Dedifferentiated amniotic fluid mesenchymal stem cell (primary cell): ENCODE data around the gene ZNF778.
A peak's percentile ranks its signal among the peaks of the same experiment; 100 is the strongest.
"Not testable (repeated sequence)": the region's sequence is repeated elsewhere in the genome, so short reads cannot be mapped to it uniquely, and the experiment has no call there.

Source experiments
- DNase-seq: peaks from one replicate; pipeline ENCODE4 v3.0.0-alpha.2; 2016; ENCODE audit errors: extremely low spot score

ZNF778 gene

GRCh38 chr16:89183463-89183862 lies 34.0 kb upstream of the ZNF778 start:
- DNase-seq: no peak

DNA sequence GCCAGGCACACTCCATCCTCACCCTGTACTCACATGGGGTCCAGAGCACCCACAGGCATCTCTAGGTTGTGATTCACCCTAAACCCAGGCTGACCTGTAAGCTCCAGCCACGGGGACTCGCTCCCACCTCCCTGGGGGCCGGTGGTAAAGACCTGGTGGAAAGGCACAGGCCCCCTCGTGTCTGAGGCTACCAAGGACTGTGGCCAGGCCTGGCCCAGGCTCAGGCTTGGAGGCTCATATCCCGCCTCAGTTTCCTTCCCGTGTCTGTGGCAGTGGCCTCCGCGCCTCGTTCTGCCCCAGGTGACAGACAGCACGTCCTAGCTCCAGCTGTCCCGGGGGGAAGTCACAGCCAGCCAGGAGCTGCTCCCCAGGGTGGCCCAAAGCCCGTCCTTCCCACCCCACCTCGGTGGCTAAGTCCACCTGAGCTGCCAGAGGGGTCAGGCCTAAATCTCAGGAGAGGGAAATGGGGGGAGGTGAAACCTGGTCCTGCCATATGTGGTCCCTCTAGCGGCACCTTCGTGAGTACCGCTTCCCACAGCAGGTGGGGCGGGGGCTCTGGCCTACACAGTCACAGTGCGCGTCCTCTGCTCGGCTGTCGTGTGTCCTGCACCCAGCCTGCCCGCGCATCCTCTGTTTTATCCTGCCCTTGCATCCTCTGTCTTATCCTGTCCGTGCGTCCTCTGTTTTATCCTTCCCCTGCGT lies 33.4 kb upstream of the ZNF778 start:
- no peak for DNase-seq

- DNase-seq: no peak
These were observed 32.9 kb upstream of the ZNF778 start for GRCh38 chr16:89184677-89184932.

- DNase-seq: no peak
These were observed 32.3 kb upstream of the ZNF778 start for GRCh38 chr16:89184933-89185794.

DNA sequence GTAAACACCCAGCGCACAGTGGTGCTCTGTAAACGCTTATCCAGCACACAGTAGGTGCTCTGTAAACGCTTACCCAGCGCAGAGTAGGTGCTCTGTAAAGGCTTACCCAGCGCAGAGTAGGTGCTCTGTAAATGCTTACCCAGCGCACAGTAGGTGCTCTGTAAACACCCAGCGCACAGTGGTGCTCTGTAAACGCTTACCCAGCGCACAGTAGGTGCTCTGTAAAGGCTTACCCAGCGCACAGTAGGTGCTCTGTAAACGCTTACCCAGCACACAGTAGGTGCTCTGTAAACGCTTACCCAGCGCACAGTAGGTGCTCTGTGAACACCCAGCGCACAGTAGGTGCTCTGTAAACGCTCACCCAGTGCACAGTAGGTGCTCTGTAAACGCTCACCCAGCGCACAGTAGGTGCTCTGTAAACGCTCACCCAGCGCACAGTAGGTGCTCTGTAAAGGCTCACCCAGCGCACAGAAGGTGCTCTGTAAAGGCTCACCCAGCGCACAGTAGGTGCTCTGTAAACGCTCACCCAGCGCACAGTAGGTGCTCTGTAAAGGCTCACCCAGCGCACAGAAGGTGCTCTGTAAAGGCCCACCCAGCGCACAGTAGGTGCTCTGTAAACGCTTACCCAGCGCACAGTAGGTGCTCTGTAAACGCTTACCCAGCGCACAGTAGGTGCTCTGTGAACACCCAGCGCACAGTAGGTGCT lies 31.5 kb upstream of the ZNF778 start:
- DNase-seq: not testable (repeated sequence)

- not testable (repeated sequence) for DNase-seq
These were observed 30.9 kb upstream of the ZNF778 start for GRCh38 chr16:89186593-89187031.

DNA sequence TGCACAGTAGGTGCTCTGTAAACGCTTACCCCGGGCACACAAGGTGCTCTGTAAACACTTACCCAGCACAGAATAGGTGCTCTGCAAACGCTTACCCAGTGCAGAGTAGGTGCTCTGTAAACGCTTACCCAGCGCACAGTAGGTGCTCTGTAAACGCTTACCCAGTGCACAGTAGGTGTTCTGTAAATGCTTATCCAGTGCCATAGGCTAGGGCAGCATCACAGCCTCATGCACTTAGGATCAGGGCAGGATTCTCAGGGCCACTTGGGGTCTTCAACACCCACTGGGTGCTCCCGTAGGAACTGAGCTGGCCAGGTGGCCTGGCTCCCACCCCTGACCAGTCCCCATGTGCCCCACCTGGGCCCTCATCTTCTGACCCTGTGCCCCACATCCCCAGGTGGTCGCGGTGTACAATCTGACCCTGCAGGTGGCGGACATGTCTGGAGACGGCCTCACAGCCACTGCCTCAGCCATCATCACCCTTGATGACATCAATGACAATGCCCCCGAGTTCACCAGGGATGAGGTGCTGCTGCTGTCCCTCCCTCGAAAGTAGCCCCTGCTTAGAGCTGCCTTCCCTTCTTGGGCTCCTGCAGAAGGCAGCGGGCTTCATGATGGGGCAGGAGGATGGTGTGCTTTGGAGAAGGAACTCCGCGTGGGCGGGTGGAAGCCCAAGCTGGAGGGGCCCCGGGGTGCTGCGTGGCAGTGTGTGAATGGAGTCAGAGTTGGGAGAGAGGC lies 30.3 kb upstream of the ZNF778 start:
- no peak for DNase-seq

DNA sequence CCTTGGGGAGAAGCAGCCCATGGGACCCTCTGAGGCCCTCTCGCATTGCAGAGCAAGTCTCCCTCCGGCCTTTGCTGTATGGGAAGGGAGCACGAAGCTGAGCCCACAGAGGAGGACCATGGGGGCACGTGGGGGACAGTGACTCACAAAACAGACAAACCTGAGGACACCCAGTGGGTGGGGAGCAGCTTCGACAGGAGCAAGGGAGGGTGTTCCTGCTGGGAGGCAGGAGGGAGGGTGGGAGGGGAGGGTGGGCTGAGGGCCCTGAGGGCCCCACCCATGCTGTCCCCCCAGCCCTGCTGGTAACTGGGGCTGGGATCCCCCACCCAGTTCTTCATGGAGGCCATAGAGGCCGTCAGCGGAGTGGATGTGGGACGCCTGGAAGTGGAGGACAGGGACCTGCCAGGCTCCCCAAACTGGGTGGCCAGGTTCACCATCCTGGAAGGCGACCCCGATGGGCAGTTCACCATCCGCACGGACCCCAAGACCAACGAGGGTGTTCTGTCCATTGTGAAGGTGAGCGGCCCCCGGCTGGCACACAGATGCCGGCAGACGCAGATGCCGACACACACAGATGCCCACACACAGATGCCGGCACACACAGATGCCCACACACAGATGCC lies 29.6 kb upstream of the ZNF778 start:
- DNase-seq: no peak

DNA sequence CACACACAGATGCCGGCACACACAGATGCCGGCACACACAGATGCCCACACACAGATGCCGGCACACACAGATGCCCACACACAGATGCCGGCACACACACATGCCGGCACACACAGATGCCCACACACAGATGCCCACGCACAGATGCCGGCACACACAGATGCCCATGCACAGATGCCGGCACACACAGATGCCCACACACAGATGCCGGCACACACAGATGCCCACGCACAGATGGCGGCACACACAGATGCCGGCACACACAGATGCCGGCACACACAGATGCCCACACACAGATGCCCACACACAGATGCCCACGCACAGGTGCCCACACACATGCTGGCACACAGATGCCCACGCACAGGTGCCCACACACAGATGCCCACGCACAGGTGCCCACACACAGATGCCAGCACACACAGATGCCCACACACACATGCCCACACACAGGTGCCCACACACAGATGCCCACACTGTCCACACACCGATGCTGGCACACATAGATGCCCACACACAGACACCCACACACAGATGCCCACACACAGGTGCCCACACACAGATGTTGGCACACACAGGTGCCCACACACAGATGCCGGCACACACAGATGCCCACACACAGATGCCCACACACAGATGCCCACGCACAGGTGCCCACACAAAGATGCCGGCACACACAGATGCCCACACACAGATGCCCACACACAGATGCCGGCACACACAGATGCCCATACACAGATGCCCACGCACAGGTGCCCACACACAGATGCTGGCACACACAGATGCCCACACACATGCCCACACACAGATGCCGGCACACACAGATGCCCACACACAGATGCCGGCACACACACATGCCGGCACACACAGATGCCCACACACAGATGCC lies 28.8 kb upstream of the ZNF778 start:
- not testable (repeated sequence) for DNase-seq

- DNase-seq: no peak
These were observed 28.0 kb upstream of the ZNF778 start for GRCh38 chr16:89189358-89190025.

GRCh38 chr16:89190150-89190958 lies 27.1 kb upstream of the ZNF778 start:
- DNase-seq: no peak

GRCh38 chr16:89191033-89191900 lies 26.2 kb upstream of the ZNF778 start:
- DNase-seq: no peak

DNA sequence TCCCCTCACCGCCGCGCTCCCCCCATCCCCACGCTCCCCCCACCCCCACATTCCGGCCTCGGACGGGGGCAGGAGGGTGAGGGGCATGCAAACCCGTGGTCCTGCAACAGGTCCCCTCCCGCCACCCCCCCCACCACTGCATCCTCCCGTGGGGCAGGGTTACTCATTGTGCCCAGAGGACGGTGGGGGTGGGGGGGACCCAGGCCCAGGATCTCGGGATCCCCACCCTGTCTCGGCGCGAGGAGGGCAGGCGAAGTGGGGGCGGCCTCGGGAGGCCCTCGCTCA lies 25.7 kb upstream of the ZNF778 start:
- DNase-seq: no peak

DNA sequence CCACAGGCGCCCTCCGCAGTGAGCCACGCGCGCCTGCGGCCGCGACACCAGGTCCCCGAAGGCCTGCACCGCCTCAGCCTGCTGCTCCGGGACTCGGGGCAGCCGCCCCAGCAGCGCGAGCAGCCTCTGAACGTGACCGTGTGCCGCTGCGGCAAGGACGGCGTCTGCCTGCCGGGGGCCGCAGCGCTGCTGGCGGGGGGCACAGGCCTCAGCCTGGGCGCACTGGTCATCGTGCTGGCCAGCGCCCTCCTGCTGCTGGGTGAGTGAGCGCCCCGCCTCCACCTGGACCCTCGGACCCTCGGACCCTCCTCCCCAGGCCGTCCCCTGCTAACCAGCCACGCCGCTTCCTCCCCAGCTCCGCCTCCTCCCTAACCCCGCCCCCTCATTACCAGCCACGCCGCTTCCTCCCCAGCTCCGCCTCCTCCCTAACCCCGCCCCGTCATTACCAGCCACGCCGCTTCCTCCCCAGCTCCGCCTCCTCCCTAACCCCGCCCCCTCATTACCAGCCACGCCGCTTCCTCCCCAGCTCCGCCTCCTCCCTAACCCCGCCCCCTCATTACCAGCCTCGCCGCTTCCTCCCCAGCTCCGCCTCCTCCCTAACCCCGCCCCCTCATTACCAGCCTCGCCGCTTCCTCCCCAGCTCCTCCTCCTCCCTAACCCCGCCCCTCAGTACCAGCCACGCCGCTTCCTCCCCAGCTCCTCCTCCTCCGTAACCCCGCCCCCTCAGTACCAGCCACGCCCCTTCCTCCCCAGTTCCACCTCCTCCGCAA lies 25.1 kb upstream of the ZNF778 start:
- peak; percentile 85 for DNase-seq

DNA sequence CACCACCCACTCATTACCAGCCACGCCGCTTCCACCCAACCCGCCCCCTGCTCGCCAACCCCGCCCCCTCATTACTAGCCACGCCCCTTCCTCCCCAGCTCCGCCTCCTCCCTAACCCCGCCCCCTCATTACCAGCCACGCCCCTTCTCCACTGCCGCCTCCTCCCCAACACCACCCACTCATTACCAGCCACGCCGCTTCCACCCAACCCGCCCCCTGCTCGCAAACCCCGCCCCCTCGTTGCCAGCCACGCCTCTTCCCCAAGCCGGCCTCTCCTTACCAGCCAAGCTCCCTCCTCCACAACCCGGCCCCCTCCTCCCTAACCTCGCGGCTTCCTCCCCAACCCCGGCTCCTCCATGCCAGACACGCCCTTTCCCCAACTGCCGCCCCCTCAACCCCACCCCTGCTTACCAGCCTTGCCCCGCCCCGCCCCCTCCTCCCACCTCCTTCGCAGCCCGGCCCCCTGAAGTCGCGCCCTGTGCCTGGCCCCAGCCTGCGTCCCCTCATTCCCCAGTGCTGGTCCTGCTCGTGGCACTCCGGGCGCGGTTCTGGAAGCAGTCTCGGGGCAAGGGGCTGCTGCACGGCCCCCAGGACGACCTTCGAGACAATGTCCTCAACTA lies 24.4 kb upstream of the ZNF778 start:
- DNase-seq: no peak

DNA sequence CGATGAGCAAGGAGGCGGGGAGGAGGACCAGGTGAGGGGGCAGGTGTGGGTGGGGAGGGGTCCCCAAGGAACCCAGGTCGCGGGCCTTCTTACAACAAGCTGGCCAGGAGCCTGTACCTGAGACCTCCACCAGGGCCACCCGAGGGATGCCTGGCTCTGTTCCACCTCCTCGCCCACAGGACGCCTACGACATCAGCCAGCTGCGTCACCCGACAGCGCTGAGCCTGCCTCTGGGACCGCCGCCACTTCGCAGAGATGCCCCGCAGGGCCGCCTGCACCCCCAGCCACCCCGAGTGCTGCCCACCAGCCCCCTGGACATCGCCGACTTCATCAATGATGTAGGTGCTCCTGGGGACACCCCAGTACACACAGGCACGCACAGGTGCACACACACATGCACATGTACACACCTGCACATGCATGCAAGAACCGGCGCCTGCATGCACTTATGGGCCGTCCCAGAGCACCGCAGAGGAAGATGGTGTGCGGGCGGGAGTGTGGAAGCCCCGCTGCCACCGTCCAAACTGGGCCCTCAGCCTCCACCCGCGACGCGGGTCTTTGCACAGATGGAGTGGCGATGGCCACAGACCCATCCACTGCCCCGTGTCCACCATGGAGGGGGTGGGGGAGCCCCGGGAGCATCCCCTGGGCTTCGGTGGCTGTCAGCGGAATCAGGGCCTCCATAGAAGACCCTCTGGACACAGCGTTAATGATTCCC lies 23.8 kb upstream of the ZNF778 start:
- no peak for DNase-seq
